Omental fat pad (tissue), 4 donors: ENCODE measurements around the gene SLC2A1. TPM values are rescaled to one million over a fixed set of nuclear protein-coding genes. Genes with fewer than 3 reads are reported as not detected.

Source experiments
- ATAC-seq: fragments of 150-250 bp; one replicate; pipeline ENCODE4 v1.9.1; 2016; ENCODE audit warnings: mild to moderate bottlenecking, moderate library complexity; ENCODE audit not compliant: low FRiP score
- DNase-seq: peaks from one replicate; pipeline ENCODE4 v3.0.0-alpha.2; 2019; ENCODE audit warnings: low spot score
- total RNA-seq, 4 donors: library from RNA; depleted of rRNA; stranded (reverse); fragments of >200 nt; gene quantifications; one replicate each; pipeline ENCODE4 v1.1.0, GENCODE V29; 2016
- TF ChIP-seq, protein P1 (sequence below), 3 donors: fragments of 450-650 bp; IDR thresholded peaks; one replicate each; pipeline ENCODE4 v1.5.1; 2016 to 2017; ENCODE audit warnings: antibody characterized with exemption in 3 of 3, mild to moderate bottlenecking in 3 of 3, moderate library complexity in 2 of 3

The SLC2A1 gene
- total RNA-seq, 4 donors from 2014 or later, result 13.4 to 71.5 (median 48.0) TPM

GRCh38 chr1:42973799-42974198 is 15.1 kb upstream of the SLC2A1 start:
- DNase-seq (no peak), ATAC-seq (no peak)
- TF ChIP-seq, protein P1, sequence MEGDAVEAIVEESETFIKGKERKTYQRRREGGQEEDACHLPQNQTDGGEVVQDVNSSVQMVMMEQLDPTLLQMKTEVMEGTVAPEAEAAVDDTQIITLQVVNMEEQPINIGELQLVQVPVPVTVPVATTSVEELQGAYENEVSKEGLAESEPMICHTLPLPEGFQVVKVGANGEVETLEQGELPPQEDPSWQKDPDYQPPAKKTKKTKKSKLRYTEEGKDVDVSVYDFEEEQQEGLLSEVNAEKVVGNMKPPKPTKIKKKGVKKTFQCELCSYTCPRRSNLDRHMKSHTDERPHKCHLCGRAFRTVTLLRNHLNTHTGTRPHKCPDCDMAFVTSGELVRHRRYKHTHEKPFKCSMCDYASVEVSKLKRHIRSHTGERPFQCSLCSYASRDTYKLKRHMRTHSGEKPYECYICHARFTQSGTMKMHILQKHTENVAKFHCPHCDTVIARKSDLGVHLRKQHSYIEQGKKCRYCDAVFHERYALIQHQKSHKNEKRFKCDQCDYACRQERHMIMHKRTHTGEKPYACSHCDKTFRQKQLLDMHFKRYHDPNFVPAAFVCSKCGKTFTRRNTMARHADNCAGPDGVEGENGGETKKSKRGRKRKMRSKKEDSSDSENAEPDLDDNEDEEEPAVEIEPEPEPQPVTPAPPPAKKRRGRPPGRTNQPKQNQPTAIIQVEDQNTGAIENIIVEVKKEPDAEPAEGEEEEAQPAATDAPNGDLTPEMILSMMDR (IDR thresholded peaks at IDR 0.05), result no peak

DNA sequence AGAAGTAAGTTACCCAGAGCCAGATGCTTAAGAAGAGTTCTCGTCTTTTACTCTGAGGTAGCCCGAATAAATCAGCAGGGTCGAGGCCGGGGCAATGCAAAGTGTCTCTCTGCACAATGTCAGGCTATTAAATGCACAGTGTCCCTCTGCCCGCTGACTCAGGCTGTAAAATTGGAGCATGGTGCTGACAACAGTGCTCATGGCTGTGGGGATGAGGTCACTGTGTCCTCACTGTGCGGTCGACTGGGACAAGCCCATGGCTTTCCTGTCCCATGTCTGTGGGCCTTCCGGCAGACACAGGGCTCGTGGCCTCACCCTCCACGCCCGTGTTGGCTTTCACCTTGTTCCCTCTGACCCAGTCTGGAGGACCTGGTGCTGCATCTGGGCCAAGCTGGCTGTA is 14.6 kb upstream of the SLC2A1 start:
- ATAC-seq (no peak), DNase-seq (no peak)
- TF ChIP-seq, protein P1 (IDR thresholded peaks at IDR 0.05), result no peak

DNA sequence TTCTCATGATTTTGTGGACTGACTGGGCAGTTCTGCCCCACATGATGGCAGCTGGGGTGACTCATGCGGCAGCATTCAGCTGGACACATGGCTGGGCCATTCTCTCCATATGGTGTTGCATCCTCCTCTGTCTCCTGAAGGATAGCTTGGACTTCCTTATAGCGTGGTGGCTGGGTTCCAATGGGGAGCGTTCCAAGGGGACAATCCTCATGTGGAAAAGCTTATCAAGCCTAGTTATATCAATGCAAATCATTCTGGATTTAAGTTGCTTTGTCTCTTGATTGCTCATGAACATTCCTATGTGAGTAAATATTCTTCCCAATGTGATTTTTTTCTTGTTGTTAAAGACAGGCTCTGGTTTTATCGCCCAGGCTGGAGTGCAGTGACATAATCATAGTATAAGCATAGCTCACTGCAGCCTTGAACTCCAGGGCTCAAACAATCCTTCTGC is 13.2 kb upstream of the SLC2A1 start:
- TF ChIP-seq, protein P1 (IDR thresholded peaks at IDR 0.05), result no peak
- DNase-seq (no peak), ATAC-seq (no peak)

DNA sequence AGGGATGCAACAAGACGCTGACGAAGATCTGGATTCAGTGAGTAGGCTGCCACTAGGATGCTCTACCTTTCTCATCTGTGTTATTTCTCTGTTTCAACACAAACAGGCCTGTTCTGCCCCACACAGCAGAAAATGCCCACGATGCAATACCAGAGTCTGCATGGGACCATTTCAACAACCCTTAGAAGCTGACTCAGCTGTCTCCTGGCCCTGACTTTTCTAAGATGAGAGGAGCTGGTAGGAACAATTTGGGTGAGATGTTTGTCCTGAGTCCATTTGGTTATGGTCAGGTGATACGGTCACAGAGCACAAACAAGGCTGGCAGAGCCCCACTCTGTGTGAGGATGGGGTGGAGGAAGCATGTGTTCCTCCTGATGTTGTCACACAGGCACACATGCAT is 11.5 kb upstream of the SLC2A1 start:
- DNase-seq, result no peak
- TF ChIP-seq, protein P1 (IDR thresholded peaks at IDR 0.05), result no peak
- ATAC-seq, result no peak

DNA sequence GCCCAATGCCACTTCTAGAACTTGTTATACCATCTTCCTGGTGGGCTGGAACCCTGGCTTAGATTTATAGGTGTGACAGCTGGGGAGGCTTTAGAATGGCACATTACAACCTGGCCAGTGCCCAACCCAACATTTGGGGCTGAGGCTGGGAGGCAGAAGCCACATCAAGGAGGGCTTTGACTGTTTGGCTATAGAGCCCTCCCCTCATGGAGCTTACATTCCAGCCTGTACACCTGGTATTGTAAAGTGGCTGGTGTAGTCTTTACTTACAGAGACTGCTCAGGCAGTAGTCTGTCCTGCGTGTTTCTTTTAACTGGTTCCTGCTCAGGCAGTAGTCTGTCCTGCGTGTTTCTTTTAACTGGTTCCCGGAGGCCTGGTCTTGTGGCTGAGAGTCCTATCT is 10.0 kb upstream of the SLC2A1 start:
- no peak for ATAC-seq
- TF ChIP-seq, protein P1 (IDR thresholded peaks at IDR 0.05), result no peak
- DNase-seq, result no peak

GRCh38 chr1:42966688-42967612 is 8.3 kb upstream of the SLC2A1 start:
- TF ChIP-seq, protein P1 (IDR thresholded peaks at IDR 0.05), result no peak
- ATAC-seq, result peak; percentile 66
- peak; percentile 42 for DNase-seq

GRCh38 chr1:42965378-42965777 is 6.7 kb upstream of the SLC2A1 start:
- DNase-seq (no peak), ATAC-seq (no peak)
- TF ChIP-seq, protein P1 (IDR thresholded peaks at IDR 0.05), result no peak
